Ascending aorta (tissue), 2 donors: Measurements from ENCODE around the gene HARS1. TPM values are rescaled to one million over a fixed set of nuclear protein-coding genes. Genes with fewer than 3 reads are reported as not detected.

ENCODE experiments used
- DNase-seq, 2 donors: peaks; one replicate each; pipeline ENCODE4 v3.0.0-alpha.2; 2019; ENCODE audit warnings: low spot score in 2 of 2
- H3K27ac ChIP-seq, 2 donors: fragments of 200-600 bp; sonication (generic); one replicate each; pipeline ENCODE4 v1.5.1; 2016 to 2017; ENCODE audit warnings: mild to moderate bottlenecking in 1 of 2
- H3K27me3 ChIP-seq: fragments of 200-600 bp; sonication (generic); one replicate; pipeline ENCODE4 v1.5.1; 2017
- H3K36me3 ChIP-seq, 2 donors: fragments of 200-600 bp; sonication (generic); one replicate each; pipeline ENCODE4 v1.5.1; 2016
- H3K4me1 ChIP-seq, 2 donors: fragments of 200-600 bp; sonication (generic); one replicate each; pipeline ENCODE4 v1.5.1; 2016 to 2017; ENCODE audit warnings: mild to moderate bottlenecking in 1 of 2
- H3K4me3 ChIP-seq, 2 donors: fragments of 200-600 bp; sonication (generic); one replicate each; pipeline ENCODE4 v1.5.1; 2016 to 2017; ENCODE audit warnings: mild to moderate bottlenecking in 1 of 2
- H3K9me3 ChIP-seq, 2 donors: fragments of 200-600 bp; sonication (generic); one replicate each; pipeline ENCODE4 v1.5.1; 2016
- CTCF ChIP-seq, 3 experiments: fragments of 200-600 bp in 2 of 3; fragments of 450-650 bp in 1 of 3; sonication (generic) in 2 of 3; IDR thresholded peaks; one replicate each; pipeline ENCODE4 v1.5.1; 2016 to 2019; ENCODE audit warnings: antibody characterized with exemption in 3 of 3, mild to moderate bottlenecking in 1 of 3, moderate library complexity in 1 of 3
- intact Hi-C: fragments of 100-400 bp; cut with DNase I; formaldehyde crosslinking; loops from one replicate; pipeline ENCODE4 v1.15.1; 2023
- total RNA-seq: library from RNA; depleted of rRNA; stranded (reverse); fragments of >200 nt; gene quantifications from one replicate; pipeline ENCODE4 v1.1.0, GENCODE V29; 2016

HARS1 gene
- total RNA-seq, 1 donor from 2014 or later, result 68.6 TPM

GRCh38 chr5:140637371-140638100 lies 53.6 kb downstream of the HARS1 start:
- no peak overlapping the region for H3K4me3 ChIP-seq

DNA sequence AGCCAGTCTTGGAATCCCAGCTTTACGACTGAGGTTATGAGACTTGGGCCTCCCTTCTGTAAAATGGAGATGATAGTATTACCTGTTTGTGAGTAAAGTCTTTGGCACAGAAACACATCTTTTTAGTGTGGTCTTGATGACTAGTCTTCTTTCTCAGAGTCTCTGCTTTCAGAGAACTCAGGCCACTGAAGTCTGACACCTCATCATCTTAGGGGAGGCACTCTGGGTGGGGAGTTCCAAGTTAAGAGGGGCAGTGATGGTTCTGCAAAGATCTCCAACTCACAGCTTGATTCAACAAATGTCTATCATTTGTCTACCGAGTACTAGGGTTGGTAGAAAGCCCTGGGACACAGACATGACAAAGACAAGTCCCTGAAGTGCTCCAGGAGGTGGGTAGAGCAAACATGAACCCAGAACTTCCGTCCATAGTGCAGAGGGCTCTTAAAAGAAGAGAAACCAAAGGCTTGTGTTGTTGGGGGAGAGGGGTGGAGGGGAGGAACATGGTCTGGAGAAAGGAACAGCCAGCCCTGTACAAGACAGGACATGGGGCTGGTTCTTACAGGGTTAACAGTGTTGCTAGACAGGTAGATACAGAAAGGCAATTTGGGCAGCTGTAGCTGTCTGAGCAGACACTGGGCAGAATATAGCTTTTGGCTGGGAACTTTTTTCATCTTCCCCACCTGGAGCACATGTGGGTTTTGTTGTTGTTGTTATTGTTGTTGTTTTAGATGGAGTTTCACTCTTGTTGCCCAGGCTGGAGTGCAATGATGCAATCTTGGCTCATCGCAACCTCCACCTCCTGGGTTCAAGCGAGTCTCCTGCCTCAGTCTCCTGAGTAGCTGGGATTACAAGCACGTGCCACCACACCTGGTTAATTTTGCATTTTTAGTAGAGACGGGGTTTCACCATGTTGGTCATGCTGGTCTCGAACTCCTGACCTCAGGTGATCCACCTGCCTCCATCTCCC lies 55.6 kb downstream of the HARS1 start:
- no peaks in the 10 kb centered on the region for H3K27me3 ChIP-seq
- intact Hi-C loops, result no loop called here
- no peak for TF ChIP-seq CTCF (IDR thresholded peaks at IDR 0.05)

More at GRCh38 chr5:140637371-140638100, 53.6 kb downstream of the HARS1 start:
- DNase-seq, result no peak
- Histone ChIP-seq H3K27ac (no peak overlapping the region), H3K27me3 (no peaks in the 10 kb centered on the region), H3K4me1 (peaks cover 3 to 12% of the 10 kb centered on the region in 2 donors), H3K36me3 (peaks cover 0 to 3% of the 10 kb centered on the region in 2 donors), H3K9me3 (no peaks in the 10 kb centered on the region)
- intact Hi-C loops, result loop anchor here (2.0 kb wide), 1 partner anchor 27 kb away; the partner anchor contains the start of gene WDR55
- TF ChIP-seq CTCF (IDR thresholded peaks at IDR 0.05), result no peak

DNA sequence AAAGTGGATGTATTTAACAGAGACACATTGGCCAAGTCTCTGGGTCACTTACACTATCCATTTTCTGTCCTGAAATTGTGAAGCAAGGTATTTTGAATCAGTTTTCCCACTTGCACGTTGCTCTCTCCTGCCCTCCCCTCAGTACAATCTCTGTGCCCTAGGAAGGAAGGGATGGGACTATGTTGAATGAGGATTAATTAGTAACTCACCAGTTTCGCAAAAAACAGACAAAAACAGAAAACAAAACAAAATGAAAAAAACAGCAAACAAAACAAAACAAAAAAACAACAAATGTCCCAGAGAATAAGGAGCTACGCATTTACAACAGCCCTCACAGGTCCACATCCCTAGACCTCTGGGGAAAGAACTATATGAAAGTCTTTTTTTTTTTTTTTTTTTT lies 57.1 kb downstream of the HARS1 start:
- intact Hi-C loops, result no loop called here
- no peaks in the 10 kb centered on the region for H3K27me3 ChIP-seq
- H3K4me3 ChIP-seq, result no peak overlapping the region
- H3K9me3 ChIP-seq, result no peaks in the 10 kb centered on the region
- no peaks in the 10 kb centered on the region for H3K36me3 ChIP-seq
- H3K4me1 ChIP-seq, result peaks cover 3 to 8% of the 10 kb centered on the region in 2 donors
- DNase-seq, result no peak
- no peak for TF ChIP-seq CTCF (IDR thresholded peaks at IDR 0.05)
- no peak overlapping the region for H3K27ac ChIP-seq

More for the DNA sequence above, 55.6 kb downstream of the HARS1 start:
- Histone ChIP-seq H3K36me3 (no peaks in the 10 kb centered on the region), H3K9me3 (no peaks in the 10 kb centered on the region), H3K4me1 (peaks cover 3 to 12% of the 10 kb centered on the region in 2 donors), H3K27ac (no peak overlapping the region), H3K4me3 (no peak overlapping the region)
- no peak for DNase-seq

DNA sequence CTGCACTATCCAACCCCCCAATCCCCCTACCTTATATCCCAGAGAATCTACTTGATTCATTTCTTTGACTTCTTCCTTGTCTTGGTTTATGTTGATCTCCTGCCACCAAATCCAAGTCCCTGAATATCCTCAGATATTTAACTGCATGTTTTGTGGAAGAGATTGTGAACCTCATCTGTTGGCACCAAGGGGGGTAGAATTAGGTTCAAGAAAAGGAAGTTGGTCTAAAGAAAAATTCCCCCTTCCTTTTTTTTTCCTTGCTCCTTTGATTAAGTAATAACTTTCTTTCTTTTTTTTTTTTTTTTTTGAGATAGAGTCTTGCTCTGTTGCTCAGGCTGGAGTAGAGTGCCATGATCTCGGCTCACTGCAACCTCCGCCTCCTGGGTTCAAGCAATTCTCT lies 57.7 kb downstream of the HARS1 start:
- H3K9me3 ChIP-seq, result no peaks in the 10 kb centered on the region
- H3K36me3 ChIP-seq, result no peaks in the 10 kb centered on the region
- no peak for DNase-seq
- H3K27ac ChIP-seq, result peak overlapping the region in 1 of 2 donors; percentile 25
- intact Hi-C loops, result no loop called here
- TF ChIP-seq CTCF (IDR thresholded peaks at IDR 0.05), result no peak
- H3K4me3 ChIP-seq, result peak overlapping the region; percentile 54 to 75
- H3K4me1 ChIP-seq, result peaks cover under 1 to 4% of the 10 kb centered on the region in 2 donors
- no peaks in the 10 kb centered on the region for H3K27me3 ChIP-seq

- H3K4me3 ChIP-seq, result peak within 1 kb of the TSS; percentile 54 to 75
- peaks cover 0 to 4% of the 10 kb centered on the region in 2 donors for H3K4me1 ChIP-seq
- no peaks in the 10 kb centered on the region for H3K9me3 ChIP-seq
- DNase-seq, result peak; percentile 55 to 80
- TF ChIP-seq CTCF (IDR thresholded peaks at IDR 0.05), result no peak
- peak within 1 kb of the TSS; percentile 25 to 30 for H3K27ac ChIP-seq
- intact Hi-C loops, result no loop called here
- H3K27me3 ChIP-seq, result no peaks in the 10 kb centered on the region
- H3K36me3 ChIP-seq, result no peaks in the 10 kb centered on the region
These were observed 58.1 kb downstream of the HARS1 start, which contains the start of gene CD14 for GRCh38 chr5:140633021-140633471. CD14 (minus strand) TSS chr5:140633175; CDS start chr5:140633071, 104 bp downstream.
